A204.1 (cell line): ENCODE results near the gene MTFMT.
"Not testable (repeated sequence)": the region's sequence is repeated elsewhere in the genome, so short reads cannot be mapped to it uniquely, and the experiment has no call there.

Source experiments
- FAIRE-seq: peaks from 2 replicates; lab custom pipeline; 2012; peaks lifted over from hg19 to GRCh38; lab: Jason Lieb, UNC

The MTFMT gene

GRCh38 chr15:65060641-65061397 lies 31.4 kb upstream of the MTFMT start:
- FAIRE-seq = no peak

- no peak for FAIRE-seq
These were observed 30.6 kb upstream of the MTFMT start for GRCh38 chr15:65059931-65060596.

- FAIRE-seq = no peak
These were observed 29.9 kb upstream of the MTFMT start for GRCh38 chr15:65059369-65059750.

DNA sequence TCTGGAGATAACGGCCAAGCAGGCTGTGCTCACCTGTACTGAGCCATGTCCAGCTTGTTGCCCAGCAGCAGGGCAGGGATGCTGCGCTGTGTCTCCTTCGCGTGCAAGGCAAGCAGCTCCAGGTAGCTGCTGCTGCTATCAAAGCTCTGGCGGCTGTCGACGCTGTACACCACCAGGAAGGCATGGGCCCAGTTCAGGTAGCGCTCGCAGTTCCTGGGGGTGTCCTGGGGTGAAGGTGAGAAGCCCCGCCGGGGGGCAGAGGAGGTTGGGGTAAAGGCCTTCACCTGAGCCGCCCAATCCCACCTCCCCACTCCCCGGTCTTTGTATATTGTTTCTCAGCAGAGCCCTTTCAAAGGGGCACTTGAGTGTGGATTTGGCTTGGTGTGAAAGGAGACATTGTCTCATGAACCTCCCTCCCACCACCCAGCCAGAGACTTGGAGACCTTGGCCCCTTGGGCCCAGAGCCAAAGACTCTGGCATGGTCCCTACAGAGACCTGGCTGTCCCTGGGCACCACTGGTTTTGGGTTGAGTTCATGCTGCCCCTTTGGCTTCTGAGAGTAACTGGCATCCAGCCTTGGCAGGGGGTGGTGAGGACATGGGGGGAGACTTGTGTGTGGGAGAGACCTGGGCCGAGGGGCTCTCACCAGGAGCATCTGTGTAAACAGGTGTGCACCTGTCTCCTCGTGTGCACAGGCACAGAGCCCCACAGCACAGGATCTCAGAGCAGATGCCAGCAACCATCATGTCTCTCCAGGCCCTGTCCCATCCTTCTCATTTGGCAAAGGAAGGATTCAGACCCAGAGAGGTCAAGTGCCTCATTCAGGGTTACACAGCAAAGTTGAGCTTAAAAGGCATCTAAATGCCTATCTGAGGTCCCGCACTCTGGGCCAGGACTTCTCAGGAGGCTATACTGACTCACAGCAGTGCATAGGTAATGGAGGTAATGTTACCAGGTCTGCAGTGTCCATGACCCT lies 29.2 kb upstream of the MTFMT start:
- FAIRE-seq = no peak

GRCh38 chr15:65057549-65057940 lies 28.1 kb upstream of the MTFMT start:
- no peak for FAIRE-seq

GRCh38 chr15:65056868-65057548 lies 27.6 kb upstream of the MTFMT start:
- FAIRE-seq = no peak

- no peak for FAIRE-seq
These were observed 26.7 kb upstream of the MTFMT start for GRCh38 chr15:65056106-65056505.

DNA sequence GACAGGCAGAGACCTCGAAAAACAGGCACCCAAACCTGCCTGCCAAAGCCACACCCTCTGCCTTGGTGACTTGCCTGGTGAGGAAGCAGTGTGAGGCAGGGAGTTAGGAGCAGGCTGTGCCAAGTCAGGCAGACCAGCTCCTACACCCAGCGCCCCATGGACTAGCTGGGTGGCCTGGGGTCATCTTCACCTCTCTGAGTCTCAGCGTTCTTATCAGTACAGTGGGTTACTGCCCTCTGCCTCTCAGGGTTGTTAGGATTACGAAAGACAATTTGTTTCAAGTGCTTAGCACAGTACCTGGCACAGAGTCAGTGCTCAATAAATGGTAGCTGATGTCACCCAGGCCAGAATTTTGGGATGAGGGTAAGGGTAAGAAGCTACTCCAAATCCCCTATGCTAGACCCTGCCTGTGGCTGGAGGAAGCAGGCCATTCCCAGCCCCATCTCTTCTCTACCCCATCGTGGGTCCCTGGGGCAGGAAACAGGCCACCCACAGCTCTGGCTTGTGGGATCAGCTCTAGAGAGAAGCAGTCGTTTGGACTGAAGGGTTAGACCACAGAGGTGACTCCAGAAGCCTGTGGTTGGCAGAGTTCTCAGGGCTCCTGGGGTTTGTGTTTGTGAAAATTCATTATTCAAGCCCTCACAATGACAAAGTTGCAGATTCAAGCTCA lies 25.9 kb upstream of the MTFMT start:
- FAIRE-seq = no peak

DNA sequence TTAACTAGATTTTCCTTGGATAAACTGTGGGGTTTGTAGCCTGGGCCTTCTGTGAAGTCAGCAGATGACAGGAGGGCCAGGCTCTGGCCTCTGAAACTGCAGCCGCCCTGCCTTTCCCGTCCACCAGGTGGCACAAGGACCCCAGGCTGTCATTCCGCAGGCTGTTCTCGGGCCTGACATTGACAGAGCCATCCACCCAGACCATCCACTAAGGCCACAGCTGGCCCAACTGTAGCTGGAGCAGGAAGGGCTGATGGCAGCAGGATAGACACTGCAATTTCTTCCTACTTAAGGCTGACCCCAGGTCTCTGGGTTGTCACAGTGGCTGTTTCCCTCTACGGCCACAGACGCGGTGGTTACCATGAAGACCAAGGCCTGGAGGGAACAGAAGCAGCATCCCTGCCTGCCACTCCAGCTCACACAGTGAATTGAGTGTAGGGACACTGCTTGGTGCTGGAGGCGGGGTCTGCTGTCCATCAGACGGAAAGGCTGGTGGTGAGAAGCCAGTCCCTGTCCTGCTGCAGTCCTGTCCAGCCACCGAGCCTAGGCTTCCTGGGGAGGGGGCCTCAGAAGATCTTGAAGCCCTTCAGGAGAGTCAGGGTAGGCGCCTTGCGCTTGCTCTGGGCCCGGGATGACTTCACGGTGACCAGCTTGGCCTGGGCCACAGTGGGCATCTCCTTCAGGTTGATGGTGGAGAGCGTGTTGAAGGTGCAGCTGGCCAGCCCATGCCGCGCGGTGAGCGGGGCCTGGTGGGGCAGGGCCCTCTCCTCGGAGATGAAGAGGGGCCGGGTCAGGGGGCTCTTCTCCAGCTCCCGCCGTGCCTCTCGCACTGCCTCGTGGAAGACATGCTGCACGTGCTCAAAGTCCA lies 25.1 kb upstream of the MTFMT start:
- FAIRE-seq = no peak

- FAIRE-seq = no peak
These were observed 23.5 kb upstream of the MTFMT start for GRCh38 chr15:65052956-65053355.

DNA sequence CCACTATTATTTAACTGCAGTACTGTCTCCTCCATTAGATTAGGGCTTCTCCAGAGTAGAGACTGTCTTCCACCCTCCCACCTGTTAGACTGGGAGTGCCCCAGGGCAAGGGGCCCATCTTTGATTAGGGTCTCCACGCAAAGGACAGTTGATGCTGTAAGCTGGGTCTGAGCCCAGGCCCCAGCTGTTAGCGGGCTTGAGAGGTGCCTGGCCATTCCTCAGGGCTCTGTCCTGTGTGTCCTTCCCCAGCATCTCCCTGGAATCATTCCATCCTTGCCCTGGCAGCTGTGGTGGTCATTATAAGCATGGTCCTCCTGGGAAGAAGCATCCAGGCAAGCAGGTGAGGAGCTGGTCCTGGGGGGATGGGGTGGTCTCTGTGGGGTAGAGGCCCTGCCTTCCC lies 21.8 kb upstream of the MTFMT start:
- FAIRE-seq = no peak

DNA sequence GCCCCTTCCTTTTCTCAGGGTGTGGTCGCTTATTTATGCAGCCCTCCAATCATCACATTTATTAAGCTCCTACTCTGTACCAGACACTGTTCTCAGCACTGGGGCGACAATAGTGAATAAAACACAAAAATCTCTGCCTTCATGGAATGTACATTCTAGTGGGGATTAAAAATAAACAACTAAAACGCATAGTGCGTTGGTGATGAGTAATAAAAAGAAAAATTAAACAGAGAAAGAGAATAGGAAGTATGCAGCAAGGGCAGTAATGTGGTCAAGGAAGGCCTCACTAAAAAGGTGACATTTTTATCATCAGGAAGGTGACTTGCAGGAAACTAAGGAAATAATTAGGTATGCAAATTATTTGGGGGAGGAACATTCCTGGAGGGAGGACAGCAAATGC lies 20.8 kb upstream of the MTFMT start:
- no peak for FAIRE-seq

DNA sequence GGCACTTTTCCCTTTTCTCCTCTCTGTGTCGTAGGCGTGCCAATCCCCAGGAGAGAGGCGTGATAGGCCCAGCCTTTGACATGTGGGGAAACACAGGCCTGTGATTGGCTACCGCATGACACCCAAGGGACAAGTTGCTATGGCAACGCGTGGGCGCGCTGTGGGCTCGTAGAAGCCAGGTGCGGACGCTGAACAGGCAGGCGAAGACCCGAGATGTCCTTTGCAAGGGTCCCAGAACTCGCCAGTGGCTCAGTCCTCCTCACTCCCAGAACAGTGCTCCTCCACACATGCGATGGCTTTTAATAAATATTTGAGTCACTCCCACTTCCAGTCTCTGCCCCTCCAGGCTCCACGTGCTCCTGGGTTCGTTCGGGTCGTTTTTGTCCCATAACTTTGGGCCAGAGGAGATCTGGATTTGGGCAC lies 20.0 kb upstream of the MTFMT start:
- FAIRE-seq = no peak

DNA sequence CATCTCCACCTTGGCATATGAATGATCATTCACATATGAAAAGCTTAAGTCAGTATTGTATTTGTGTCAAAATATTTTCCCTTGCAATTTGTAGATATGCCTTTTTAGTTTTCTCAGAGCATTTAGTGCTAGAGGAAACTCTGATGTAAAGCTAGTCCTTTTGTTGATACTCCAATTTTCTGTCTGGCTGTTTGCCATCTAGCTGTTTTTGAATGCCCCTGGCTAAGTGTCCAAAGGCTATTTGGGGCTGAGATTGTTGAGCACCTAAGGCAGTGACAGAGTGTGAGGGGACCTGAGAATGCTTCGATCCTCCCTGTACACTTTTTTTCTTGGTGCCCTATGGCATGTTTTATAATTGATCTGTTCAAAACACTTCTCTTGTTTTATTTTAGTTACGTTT lies 18.8 kb upstream of the MTFMT start:
- FAIRE-seq = no peak

DNA sequence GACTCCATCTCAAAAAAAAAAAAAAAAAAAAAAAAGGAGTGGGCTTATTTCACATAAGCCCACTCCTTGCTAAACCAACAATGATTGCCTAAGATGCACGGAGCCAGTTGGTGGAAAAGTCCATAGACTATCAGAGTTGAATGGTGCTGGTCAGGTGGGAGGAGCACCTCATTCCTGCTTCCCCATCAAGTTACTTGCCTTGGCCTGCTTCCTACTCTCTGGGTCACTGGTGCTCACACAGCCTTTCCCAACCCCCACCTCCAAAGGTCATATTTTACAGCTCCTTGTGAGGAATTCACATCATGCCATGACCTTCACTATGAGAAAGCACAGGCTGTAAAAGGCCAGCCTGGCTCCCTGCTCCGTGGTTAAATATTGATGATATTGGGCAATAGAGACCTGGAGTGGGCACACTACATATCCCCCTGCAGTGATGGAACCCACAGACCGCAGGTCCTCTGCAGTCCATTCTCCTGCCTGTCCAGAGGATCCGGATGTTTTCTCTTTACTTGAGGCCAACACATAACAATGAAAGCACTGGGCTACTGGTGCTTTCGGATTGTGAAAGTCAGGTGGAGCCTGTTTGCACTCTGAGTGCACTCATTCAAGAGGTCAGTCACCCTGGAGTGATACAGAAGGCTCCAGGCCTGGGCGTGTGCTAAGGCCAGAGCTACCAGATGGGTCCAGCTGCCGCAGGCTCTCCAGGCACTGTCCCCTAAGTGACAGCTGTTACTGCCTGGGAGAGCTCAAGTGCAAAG lies 15.5 kb upstream of the MTFMT start, which contains the start of gene SLC51B:
SLC51B (plus strand) TSS at position 664 of the 758 bp plus-strand sequence. CDS start 4,618 bp downstream, outside the sequence.
- FAIRE-seq = no peak

DNA sequence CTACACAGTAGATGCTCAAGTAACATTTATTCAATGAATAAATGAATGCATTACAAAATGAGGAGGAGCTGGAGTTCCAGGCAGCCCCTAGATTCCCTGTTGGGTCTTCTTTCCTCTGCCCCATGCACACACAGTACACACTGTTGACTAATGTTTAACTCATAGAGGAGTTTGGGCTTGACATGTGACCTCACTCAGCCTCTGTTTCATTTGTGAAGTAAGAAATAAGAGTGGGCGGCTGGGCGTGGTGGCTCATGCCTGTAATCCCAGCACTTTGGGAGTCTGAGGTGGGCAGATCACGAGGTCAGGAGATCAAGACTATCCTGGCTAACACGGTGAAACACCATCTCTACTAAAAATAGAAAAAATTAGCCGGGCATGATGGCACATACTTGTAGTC lies 14.8 kb upstream of the MTFMT start:
- FAIRE-seq = not testable (repeated sequence)

GRCh38 chr15:65042776-65043327 lies 13.4 kb upstream of the MTFMT start:
- FAIRE-seq = no peak

GRCh38 chr15:65041787-65042186 lies 12.3 kb upstream of the MTFMT start:
- no peak for FAIRE-seq

DNA sequence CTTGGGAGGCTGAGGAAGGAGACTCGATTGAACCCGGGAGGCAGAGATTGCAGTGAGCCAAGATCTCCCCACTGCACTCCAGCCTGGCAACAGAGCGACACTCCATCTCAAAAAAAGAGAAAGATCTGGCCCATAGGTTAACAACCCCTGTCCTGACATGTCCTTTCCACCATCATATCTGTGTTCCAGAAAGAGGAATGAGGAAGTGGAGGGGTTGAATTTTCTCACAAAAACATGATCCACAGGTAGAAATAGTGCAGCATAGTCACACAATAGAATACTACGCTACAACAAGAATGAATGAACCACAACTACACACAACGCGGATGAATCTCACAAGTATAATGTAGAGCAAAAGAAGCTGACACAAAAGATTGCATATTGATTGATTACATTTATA lies 11.0 kb upstream of the MTFMT start:
- no peak for FAIRE-seq
